ENCODE measurements around the gene TMEM19.
A peak's percentile ranks its signal among the peaks of the same experiment; 100 is the strongest.

The TMEM19 gene
- total RNA-seq = 9.6 reads per million, percentile 31 among the genes with 10 or more reads in this experiment

GRCh38 chr12:71685914-71686657 lies at the start of gene TMEM19:
TMEM19 (plus strand) TSS chr12:71686082; CDS start chr12:71686681, 599 bp downstream.
- peak; percentile 77 for DNase-seq

GRCh38 chr12:71636704-71637115 lies 49.2 kb upstream of the TMEM19 start:
- peak; percentile 17 for DNase-seq

GRCh38 chr12:71638499-71638898 lies 47.4 kb upstream of the TMEM19 start:
- DNase-seq = no peak

GRCh38 chr12:71639341-71639760 lies 46.5 kb upstream of the TMEM19 start:
- DNase-seq = no peak

GRCh38 chr12:71640316-71640715 lies 45.6 kb upstream of the TMEM19 start:
- no peak for DNase-seq

GRCh38 chr12:71641390-71641789 lies 44.5 kb upstream of the TMEM19 start:
- DNase-seq = no peak

- DNase-seq = no peak
These were observed 43.6 kb upstream of the TMEM19 start for GRCh38 chr12:71642264-71642663.

GRCh38 chr12:71645268-71645667 lies 40.6 kb upstream of the TMEM19 start:
- DNase-seq = no peak

- DNase-seq = no peak
These were observed 39.4 kb upstream of the TMEM19 start for GRCh38 chr12:71646512-71646911.

- no peak for DNase-seq
These were observed 37.3 kb upstream of the TMEM19 start for GRCh38 chr12:71648537-71648936.

- no peak for DNase-seq
These were observed 36.5 kb upstream of the TMEM19 start for GRCh38 chr12:71649401-71649800.

- no peak for DNase-seq
These were observed 33.2 kb upstream of the TMEM19 start for GRCh38 chr12:71652656-71653055.

GRCh38 chr12:71653137-71653536 lies 32.7 kb upstream of the TMEM19 start:
- DNase-seq = no peak

GRCh38 chr12:71654200-71654599 lies 31.7 kb upstream of the TMEM19 start:
- DNase-seq = no peak

- no peak for DNase-seq
These were observed 30.4 kb upstream of the TMEM19 start for GRCh38 chr12:71655495-71655894.

GRCh38 chr12:71655907-71656306 lies 30.0 kb upstream of the TMEM19 start:
- DNase-seq = no peak

GRCh38 chr12:71656740-71657139 lies 29.1 kb upstream of the TMEM19 start:
- DNase-seq = no peak

- DNase-seq = no peak
These were observed 23.8 kb upstream of the TMEM19 start for GRCh38 chr12:71661977-71662530.

- DNase-seq = peak; percentile 75
These were observed 22.9 kb upstream of the TMEM19 start for GRCh38 chr12:71662849-71663560.

GRCh38 chr12:71663561-71664410 lies 22.1 kb upstream of the TMEM19 start, which contains the start of the genes THAP2 and ZFC3H1:
THAP2 (plus strand) TSS chr12:71664301; CDS start chr12:71664510, 209 bp downstream.
ZFC3H1 (minus strand) TSS chr12:71663848; CDS start chr12:71663610, 238 bp downstream.
- DNase-seq = peak; percentile 90

- no peak for DNase-seq
These were observed 21.3 kb upstream of the TMEM19 start for GRCh38 chr12:71664411-71665089.

GRCh38 chr12:71665090-71665463 lies 20.8 kb upstream of the TMEM19 start:
- no peak for DNase-seq
